Measurements from ENCODE around the gene TEPSIN.
A peak's percentile ranks its signal among the peaks of the same experiment; 100 is the strongest.

TEPSIN gene

GRCh38 chr17:81238490-81238814 is 403 bp downstream of the TEPSIN start:
- Histone ChIP-seq H3K27ac (replicated peaks) (peak overlapping the region; percentile 62), H3K4me3 (replicated peaks; ENCODE audit: insufficient read depth, low read length) (peak overlapping the region; percentile 97), H3K27me3 (ENCODE audit: insufficient read depth, poor library complexity, severe bottlenecking) (no peaks in the 10 kb centered on the region)
- TF ChIP-seq, protein P1, sequence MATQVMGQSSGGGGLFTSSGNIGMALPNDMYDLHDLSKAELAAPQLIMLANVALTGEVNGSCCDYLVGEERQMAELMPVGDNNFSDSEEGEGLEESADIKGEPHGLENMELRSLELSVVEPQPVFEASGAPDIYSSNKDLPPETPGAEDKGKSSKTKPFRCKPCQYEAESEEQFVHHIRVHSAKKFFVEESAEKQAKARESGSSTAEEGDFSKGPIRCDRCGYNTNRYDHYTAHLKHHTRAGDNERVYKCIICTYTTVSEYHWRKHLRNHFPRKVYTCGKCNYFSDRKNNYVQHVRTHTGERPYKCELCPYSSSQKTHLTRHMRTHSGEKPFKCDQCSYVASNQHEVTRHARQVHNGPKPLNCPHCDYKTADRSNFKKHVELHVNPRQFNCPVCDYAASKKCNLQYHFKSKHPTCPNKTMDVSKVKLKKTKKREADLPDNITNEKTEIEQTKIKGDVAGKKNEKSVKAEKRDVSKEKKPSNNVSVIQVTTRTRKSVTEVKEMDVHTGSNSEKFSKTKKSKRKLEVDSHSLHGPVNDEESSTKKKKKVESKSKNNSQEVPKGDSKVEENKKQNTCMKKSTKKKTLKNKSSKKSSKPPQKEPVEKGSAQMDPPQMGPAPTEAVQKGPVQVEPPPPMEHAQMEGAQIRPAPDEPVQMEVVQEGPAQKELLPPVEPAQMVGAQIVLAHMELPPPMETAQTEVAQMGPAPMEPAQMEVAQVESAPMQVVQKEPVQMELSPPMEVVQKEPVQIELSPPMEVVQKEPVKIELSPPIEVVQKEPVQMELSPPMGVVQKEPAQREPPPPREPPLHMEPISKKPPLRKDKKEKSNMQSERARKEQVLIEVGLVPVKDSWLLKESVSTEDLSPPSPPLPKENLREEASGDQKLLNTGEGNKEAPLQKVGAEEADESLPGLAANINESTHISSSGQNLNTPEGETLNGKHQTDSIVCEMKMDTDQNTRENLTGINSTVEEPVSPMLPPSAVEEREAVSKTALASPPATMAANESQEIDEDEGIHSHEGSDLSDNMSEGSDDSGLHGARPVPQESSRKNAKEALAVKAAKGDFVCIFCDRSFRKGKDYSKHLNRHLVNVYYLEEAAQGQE (IDR thresholded peaks at IDR 0.05; ENCODE audit: insufficient replicate concordance, low read depth): no peak
- TF ChIP-seq POLR2AphosphoS5 (IDR thresholded peaks at IDR 0.05; ENCODE audit: low read depth) (no peak), GABPA (IDR thresholded peaks at IDR 0.05; ENCODE audit: low read depth) (no peak), SPI1 (IDR thresholded peaks at IDR 0.05; ENCODE audit: borderline replicate concordance, low read depth) (no peak)
- TF ChIP-seq, protein P2, sequence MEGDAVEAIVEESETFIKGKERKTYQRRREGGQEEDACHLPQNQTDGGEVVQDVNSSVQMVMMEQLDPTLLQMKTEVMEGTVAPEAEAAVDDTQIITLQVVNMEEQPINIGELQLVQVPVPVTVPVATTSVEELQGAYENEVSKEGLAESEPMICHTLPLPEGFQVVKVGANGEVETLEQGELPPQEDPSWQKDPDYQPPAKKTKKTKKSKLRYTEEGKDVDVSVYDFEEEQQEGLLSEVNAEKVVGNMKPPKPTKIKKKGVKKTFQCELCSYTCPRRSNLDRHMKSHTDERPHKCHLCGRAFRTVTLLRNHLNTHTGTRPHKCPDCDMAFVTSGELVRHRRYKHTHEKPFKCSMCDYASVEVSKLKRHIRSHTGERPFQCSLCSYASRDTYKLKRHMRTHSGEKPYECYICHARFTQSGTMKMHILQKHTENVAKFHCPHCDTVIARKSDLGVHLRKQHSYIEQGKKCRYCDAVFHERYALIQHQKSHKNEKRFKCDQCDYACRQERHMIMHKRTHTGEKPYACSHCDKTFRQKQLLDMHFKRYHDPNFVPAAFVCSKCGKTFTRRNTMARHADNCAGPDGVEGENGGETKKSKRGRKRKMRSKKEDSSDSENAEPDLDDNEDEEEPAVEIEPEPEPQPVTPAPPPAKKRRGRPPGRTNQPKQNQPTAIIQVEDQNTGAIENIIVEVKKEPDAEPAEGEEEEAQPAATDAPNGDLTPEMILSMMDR (IDR thresholded peaks at IDR 0.05; ENCODE audit: insufficient read depth, low read length): no peak
- DNase-seq (ENCODE audit: low read depth in 1 of 2, low spot score in 1 of 2): no peak

DNA sequence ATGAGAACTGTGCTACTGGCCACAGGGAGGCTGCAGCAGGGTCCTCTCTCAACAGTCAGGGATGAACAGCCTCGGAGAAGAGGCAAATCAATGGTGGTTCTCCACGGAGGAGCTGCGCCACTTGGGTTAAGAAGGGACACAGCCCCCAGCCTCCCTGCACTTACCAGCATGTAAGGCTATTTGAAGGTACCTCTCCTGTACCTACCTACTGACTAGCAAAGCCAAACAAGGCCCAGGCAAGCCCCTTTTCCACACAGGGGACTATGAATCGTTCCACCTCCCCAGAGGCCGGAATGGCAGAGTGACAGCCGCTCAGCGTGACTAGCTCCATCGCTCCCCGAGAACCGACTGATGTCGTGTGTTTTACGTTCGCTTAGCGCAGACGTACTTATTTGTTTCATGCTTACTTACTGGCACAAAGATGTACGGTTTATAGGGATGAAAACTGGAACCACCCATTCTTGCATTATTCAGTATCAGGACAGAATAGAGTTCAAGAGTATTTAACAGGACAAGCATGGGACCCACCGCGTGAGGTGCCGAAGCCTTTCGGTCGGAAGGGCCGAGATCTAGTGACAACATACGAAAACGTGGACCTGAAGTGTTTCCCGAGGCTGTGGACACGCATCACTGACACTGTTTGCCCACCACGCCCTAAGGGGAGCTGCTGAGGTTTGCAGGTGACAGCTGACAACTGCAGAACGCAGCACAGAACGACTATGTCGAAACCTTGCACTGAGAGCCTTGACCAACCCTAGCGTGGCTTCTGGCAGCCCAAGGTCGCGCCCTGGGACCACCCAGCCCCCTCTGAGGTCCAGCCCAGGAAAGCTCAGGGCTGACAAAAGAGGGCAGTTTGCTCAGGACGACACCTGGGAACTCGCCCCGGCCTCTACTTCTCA is 1.0 kb downstream of the TEPSIN start:
- H3K27ac ChIP-seq (replicated peaks): peak overlapping the region; percentile 62

DNA sequence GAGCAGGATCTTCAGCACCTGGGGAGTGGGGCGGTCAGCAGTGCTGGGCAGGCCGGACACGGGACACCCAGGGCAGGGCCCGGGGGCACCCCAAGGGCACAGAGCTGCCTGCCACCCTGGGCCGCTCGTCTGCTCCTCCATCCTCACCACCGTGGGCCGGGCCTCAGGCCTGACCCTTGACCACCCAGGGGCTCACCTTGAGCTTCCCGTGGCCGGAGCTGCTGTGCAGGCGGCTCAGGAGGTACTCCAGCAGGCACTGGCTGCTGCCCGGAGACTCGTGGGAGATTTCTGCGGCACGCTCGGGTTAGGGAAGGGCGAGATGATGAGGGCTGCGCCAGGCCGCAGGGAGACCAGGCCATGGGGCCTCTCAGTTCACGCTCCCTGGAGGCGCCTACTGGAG is 2.1 kb downstream of the TEPSIN start:
- Histone ChIP-seq H3K27ac (replicated peaks) (no peak overlapping the region), H3K27me3 (ENCODE audit: insufficient read depth, poor library complexity, severe bottlenecking) (no peaks in the 10 kb centered on the region), H3K4me3 (replicated peaks; ENCODE audit: insufficient read depth, low read length) (no peak overlapping the region)
- TF ChIP-seq, protein P2 (IDR thresholded peaks at IDR 0.05; ENCODE audit: insufficient read depth, low read length): no peak
- TF ChIP-seq, protein P1 (IDR thresholded peaks at IDR 0.05; ENCODE audit: insufficient replicate concordance, low read depth): no peak
- no peak for TF ChIP-seq SPI1 (IDR thresholded peaks at IDR 0.05; ENCODE audit: borderline replicate concordance, low read depth)
- TF ChIP-seq POLR2AphosphoS5 (IDR thresholded peaks at IDR 0.05; ENCODE audit: low read depth): no peak
- TF ChIP-seq GABPA (IDR thresholded peaks at IDR 0.05; ENCODE audit: low read depth): no peak
- no peak for DNase-seq (ENCODE audit: low read depth in 1 of 2, low spot score in 1 of 2)

More for the DNA sequence above, 1.0 kb downstream of the TEPSIN start:
- TF ChIP-seq, protein P1 (IDR thresholded peaks at IDR 0.05; ENCODE audit: insufficient replicate concordance, low read depth): no peak
- TF ChIP-seq, protein P2 (IDR thresholded peaks at IDR 0.05; ENCODE audit: insufficient read depth, low read length): no peak
- TF ChIP-seq POLR2AphosphoS5 (IDR thresholded peaks at IDR 0.05; ENCODE audit: low read depth): no peak
- no peak for TF ChIP-seq GABPA (IDR thresholded peaks at IDR 0.05; ENCODE audit: low read depth)
- TF ChIP-seq SPI1 (IDR thresholded peaks at IDR 0.05; ENCODE audit: borderline replicate concordance, low read depth): no peak
- Histone ChIP-seq H3K27me3 (ENCODE audit: insufficient read depth, poor library complexity, severe bottlenecking) (no peaks in the 10 kb centered on the region), H3K4me3 (replicated peaks; ENCODE audit: insufficient read depth, low read length) (peak overlapping the region; percentile 97)
- DNase-seq (ENCODE audit: low read depth in 1 of 2, low spot score in 1 of 2): peak in 1 of 2 experiments; percentile 44
